ENCODE results near the gene ATF7IP.

The ATF7IP gene

GRCh38 chr12:14417715-14418114 lies 52.2 kb downstream of the ATF7IP start:
- no peak overlapping the region for H3K4me3 ChIP-seq (ENCODE audit: low read depth, low read length)

GRCh38 chr12:14418451-14418890 lies 53.0 kb downstream of the ATF7IP start:
- Histone ChIP-seq H3K36me3 (ENCODE audit: control insufficient read depth in 2 of 2, insufficient read depth in 1 of 2, low read length in 2 of 2) (peaks cover 2 to 9% of the 10 kb centered on the region in 2 experiments; a peak in 2 of 3 replicates), H3K9me3 (ENCODE audit: control insufficient read depth, insufficient read depth, low read depth, low read length) (no peaks in the 10 kb centered on the region), H3K4me1 (ENCODE audit: control insufficient read depth, insufficient read depth, low read length) (peaks cover 22% of the 10 kb centered on the region), H3K4me3 (ENCODE audit: low read depth, low read length) (no peak overlapping the region), H3K27ac (ENCODE audit: extremely low read depth, low read depth, low read length) (no peak overlapping the region)
- TF ChIP-seq YY1 (tag by site-specific recombination; IDR thresholded peaks at IDR 0.05) (no peak), ZNF560 (tag by site-specific recombination; IDR thresholded peaks at IDR 0.05; ENCODE audit: borderline replicate concordance) (no peak), ZBTB26 (tag by site-specific recombination; optimal IDR thresholded peaks at IDR 0.05) (no peak), ZNF768 (tag by site-specific recombination; IDR thresholded peaks at IDR 0.05) (no peak), ZBTB8A (tag by site-specific recombination; IDR thresholded peaks at IDR 0.05) (no peak), ZNF311 (tag by site-specific recombination; IDR thresholded peaks at IDR 0.05; ENCODE audit: borderline replicate concordance) (no peak), SETDB1 (IDR thresholded peaks at IDR 0.05; ENCODE audit: insufficient read length, low read length) (no peak), WT1 (tag by site-specific recombination; IDR thresholded peaks at IDR 0.05) (no peak)
- ChIA-PET CTCF (interaction anchor here (1.4 to 1.9 kb wide), 2 partner anchors 36 to 181 kb away, joined by 5 to 6 read pairs; no protein-coding TSS in a partner anchor), POLR2A (no interaction called here)

More at GRCh38 chr12:14417715-14418114, 52.2 kb downstream of the ATF7IP start:
- POLR2A ChIA-PET: interaction anchor here (2.0 kb wide), 1 partner anchor 52 kb away, joined by 12 read pairs; the partner anchor contains the start of gene ATF7IP
- Histone ChIP-seq H3K9me3 (ENCODE audit: control insufficient read depth, insufficient read depth, low read depth, low read length) (no peaks in the 10 kb centered on the region), H3K4me1 (ENCODE audit: control insufficient read depth, insufficient read depth, low read length) (peaks cover 22% of the 10 kb centered on the region), H3K27ac (ENCODE audit: extremely low read depth, low read depth, low read length) (no peak overlapping the region), H3K36me3 (ENCODE audit: control insufficient read depth in 2 of 2, insufficient read depth in 1 of 2, low read length in 2 of 2) (peaks cover 0 to 9% of the 10 kb centered on the region in 2 experiments; a peak in 2 of 3 replicates)
- TF ChIP-seq KLF8 (tag by site-specific recombination; IDR thresholded peaks at IDR 0.05): no peak
- no peak for TF ChIP-seq ZNF529 (tag by site-specific recombination; IDR thresholded peaks at IDR 0.05; ENCODE audit: insufficient replicate concordance)
- no peak for TF ChIP-seq REPIN1 (tag by site-specific recombination; IDR thresholded peaks at IDR 0.05; ENCODE audit: low read depth)
- no peak for TF ChIP-seq TSHZ1 (tag by site-specific recombination; IDR thresholded peaks at IDR 0.05; ENCODE audit: borderline replicate concordance)
- no peak for TF ChIP-seq ZNF629 (tag by site-specific recombination; IDR thresholded peaks at IDR 0.05)
- TF ChIP-seq AEBP2 (tag by site-specific recombination; IDR thresholded peaks at IDR 0.05; ENCODE audit: borderline replicate concordance): no peak
- no peak for TF ChIP-seq SP3 (tag by site-specific recombination; IDR thresholded peaks at IDR 0.05)
- TF ChIP-seq ZBTB48 (tag by site-specific recombination; IDR thresholded peaks at IDR 0.05): no peak
- TF ChIP-seq ZNF16 (tag by site-specific recombination; IDR thresholded peaks at IDR 0.05; ENCODE audit: low read depth): no peak
- no peak for TF ChIP-seq ZNF26 (tag by site-specific recombination; IDR thresholded peaks at IDR 0.05)
- CTCF ChIA-PET: interaction anchor here (0.8 to 1.9 kb wide), 5 partner anchors 23 to 180 kb away, joined by 4 to 6 read pairs (median 5); no protein-coding TSS in a partner anchor
